GM18867 (cell line): Measurements from ENCODE around the gene ZBTB12.
"Not testable (repeated sequence)": the region's sequence is repeated elsewhere in the genome, so short reads cannot be mapped to it uniquely, and the experiment has no call there.

ENCODE experiments used
- ATAC-seq: cut with Tn5 transposase; IDR thresholded peaks from one replicate; pipeline ENCODE4 v1.9.1; 2021; ENCODE audit warnings: mild to moderate bottlenecking, moderate library complexity; ENCODE audit not compliant: unreplicated experiment

ZBTB12 gene

GRCh38 chr6:31922942-31923341 lies 21.1 kb upstream of the ZBTB12 start:
- ATAC-seq, result no peak

- no peak for ATAC-seq
These were observed 18.9 kb upstream of the ZBTB12 start for GRCh38 chr6:31920811-31921210.

- no peak for ATAC-seq
These were observed 17.9 kb upstream of the ZBTB12 start for GRCh38 chr6:31919624-31920303.

GRCh38 chr6:31918069-31918720 lies 16.3 kb upstream of the ZBTB12 start:
- ATAC-seq, result no peak

DNA sequence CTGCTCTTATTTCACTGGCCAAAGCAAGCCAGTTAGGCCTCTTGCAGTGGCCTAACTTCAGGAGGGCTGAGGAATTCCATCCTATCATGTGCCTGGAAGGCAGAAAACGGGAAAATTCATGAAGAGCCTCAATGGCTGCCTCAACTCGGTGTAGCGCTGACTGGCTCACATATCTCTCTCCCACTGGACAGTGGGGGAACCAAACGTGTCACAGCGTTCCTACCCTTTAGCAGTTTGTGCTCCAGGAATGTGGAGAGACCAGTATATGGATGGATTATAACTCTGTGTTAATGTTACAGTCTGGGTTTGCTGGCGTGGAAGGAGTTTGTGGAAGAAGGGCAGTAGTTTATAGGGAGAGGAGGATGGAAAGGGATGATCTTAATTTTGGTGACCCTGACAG lies 13.9 kb upstream of the ZBTB12 start:
- ATAC-seq, result no peak

DNA sequence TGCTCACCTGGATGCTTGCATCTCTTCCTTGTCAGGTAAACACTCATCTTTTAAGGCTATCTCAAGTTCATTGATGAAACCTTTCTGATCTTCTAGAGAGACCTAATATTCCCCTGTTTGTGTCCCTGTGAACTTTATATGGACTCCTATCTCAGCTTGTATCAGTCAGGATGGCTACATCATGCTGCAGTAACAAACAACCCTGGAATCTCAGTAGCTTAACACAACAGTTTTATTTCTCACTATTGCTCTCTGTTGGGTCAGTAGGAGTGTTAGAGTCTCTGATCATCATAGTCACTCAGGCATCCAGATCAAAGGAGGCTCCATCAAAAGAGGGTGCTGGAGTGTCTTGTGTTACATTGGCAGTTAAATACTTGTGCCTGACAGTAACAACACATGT lies 13.5 kb upstream of the ZBTB12 start:
- ATAC-seq, result no peak

GRCh38 chr6:31911826-31912585 lies 10.1 kb upstream of the ZBTB12 start:
- no peak for ATAC-seq

GRCh38 chr6:31909298-31909697 lies 7.4 kb upstream of the ZBTB12 start:
- ATAC-seq, result not testable (repeated sequence)

GRCh38 chr6:31908791-31909190 lies 6.9 kb upstream of the ZBTB12 start:
- peak; percentile 83 for ATAC-seq

GRCh38 chr6:31908255-31908654 lies 6.4 kb upstream of the ZBTB12 start:
- not testable (repeated sequence) for ATAC-seq

GRCh38 chr6:31907158-31907813 lies 5.4 kb upstream of the ZBTB12 start:
- no peak for ATAC-seq

DNA sequence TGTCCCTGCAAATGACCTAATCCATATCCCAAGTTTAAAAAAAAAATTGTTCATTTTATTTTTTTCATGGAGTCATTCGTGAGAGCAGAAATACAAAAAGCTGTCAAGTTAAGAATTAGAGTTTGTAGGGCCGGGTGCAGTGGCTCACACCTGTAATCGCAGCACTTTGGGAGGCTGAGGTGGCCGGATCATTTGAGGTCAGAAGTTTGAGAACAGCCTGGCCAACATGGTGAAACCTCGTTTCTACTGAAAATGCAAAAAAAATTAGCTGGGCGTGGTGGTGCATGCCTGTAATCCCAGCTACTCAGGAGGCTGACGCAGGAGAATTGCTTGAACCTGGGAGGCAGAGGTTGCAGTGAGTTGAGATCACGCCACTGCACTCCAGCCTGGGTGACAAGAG lies 4.8 kb upstream of the ZBTB12 start:
- not testable (repeated sequence) for ATAC-seq

GRCh38 chr6:31906122-31906521 lies 4.2 kb upstream of the ZBTB12 start:
- ATAC-seq, result no peak

- no peak for ATAC-seq
These were observed 3.2 kb upstream of the ZBTB12 start for GRCh38 chr6:31905041-31905440.

DNA sequence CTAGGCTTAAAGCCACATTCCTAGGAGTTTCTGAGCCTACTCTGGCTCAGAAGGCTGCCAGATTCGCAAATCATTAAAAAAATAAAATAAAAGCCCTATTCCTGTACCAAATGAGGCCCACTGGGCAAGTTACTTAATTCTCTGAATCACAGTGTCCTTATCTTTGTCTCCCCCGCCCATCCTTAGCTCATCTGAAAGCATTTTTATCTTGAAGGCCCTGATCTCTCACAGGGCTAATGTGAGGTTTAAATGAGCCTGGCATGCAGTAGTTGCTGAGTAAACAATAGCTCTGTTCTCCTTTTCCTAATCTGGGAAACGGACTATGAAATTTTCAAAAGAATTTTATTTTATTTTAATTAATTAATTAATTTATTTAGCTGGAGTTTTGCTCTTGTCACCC lies 2.1 kb upstream of the ZBTB12 start:
- ATAC-seq, result no peak

DNA sequence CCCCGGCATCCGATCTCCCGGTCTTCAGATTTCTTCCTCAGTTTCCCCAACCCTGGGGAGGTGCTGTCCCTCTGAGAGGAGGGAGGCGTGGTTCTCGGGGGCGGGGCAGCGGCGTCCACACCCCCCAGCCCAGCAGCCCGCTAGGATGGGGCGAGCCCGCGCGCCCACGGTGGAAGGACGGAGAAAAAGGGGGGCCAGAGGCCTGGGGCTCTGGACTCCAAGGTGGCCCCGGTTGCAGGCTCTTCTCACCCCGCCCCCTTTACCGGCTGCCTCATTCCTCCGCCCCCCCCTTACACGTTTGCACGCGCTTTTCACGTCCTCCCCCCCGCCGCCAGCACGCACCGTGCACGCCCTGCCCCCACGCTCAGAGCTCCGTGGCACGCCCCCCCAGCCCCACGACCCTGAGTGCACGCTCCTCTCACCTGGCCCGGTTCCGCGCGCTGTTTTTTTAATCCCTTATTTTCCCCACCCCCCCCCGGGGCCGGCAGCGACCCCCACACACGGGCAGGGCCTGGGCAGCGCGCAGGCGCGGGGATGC lies 402 bp downstream of the ZBTB12 start:
- no peak for ATAC-seq

- ATAC-seq, result no peak
These were observed 920 bp downstream of the ZBTB12 start for GRCh38 chr6:31900917-31901414.

GRCh38 chr6:31899882-31900722 lies 1.8 kb downstream of the ZBTB12 start:
- ATAC-seq, result no peak

GRCh38 chr6:31899215-31899614 lies 2.7 kb downstream of the ZBTB12 start:
- no peak for ATAC-seq

- no peak for ATAC-seq
These were observed 3.4 kb downstream of the ZBTB12 start for GRCh38 chr6:31898383-31899011.
